ENCODE measurements around the gene TPM2. TPM values are rescaled to one million over a fixed set of nuclear protein-coding genes. Genes with fewer than 3 reads are reported as not detected.
A peak's percentile ranks its signal among the peaks of the same experiment; 100 is the strongest.

The TPM2 gene
- total RNA-seq, 1 donor from 2014 or later, result 3.8 TPM

- Mint-ChIP-seq H3K9me3 (peaks cover 13% of the 10 kb centered on the region), H3K4me1 (peaks cover 28% of the 10 kb centered on the region), H3K36me3 (ENCODE audit: low read depth) (no peaks in the 10 kb centered on the region), H3K27ac (no peak overlapping the region), H3K27me3 (peaks cover 7% of the 10 kb centered on the region), H3K4me3 (no peak overlapping the region)
- DNase-seq, result no peak
- intact Hi-C loops (cut with micrococcal nuclease), result no loop called here
Observed at GRCh38 chr9:35667939-35668338, 21.8 kb downstream of the TPM2 start.

GRCh38 chr9:35666549-35666948, 23.2 kb downstream of the TPM2 start:
- Mint-ChIP-seq H3K9me3 (peaks cover 13% of the 10 kb centered on the region), H3K36me3 (ENCODE audit: low read depth) (peaks cover 10% of the 10 kb centered on the region), H3K4me3 (no peak overlapping the region), H3K27ac (no peak overlapping the region), H3K27me3 (peaks cover 2% of the 10 kb centered on the region), H3K4me1 (peaks cover 40% of the 10 kb centered on the region)
- intact Hi-C loops (cut with micrococcal nuclease), result no loop called here
- DNase-seq, result no peak

GRCh38 chr9:35666045-35666444, 23.7 kb downstream of the TPM2 start:
- peaks cover 43% of the 10 kb centered on the region for H3K4me1 Mint-ChIP-seq
- H3K27me3 Mint-ChIP-seq, result peaks cover 2% of the 10 kb centered on the region
- peaks cover 12% of the 10 kb centered on the region for H3K36me3 Mint-ChIP-seq (ENCODE audit: low read depth)
- intact Hi-C loops (cut with micrococcal nuclease), result no loop called here
- no peak for DNase-seq
- H3K9me3 Mint-ChIP-seq, result peaks cover 13% of the 10 kb centered on the region
- H3K27ac Mint-ChIP-seq, result peak overlapping the region; percentile 15
- peak overlapping the region; percentile 94 for H3K4me3 Mint-ChIP-seq

GRCh38 chr9:35665471-35665818, 24.3 kb downstream of the TPM2 start:
- intact Hi-C loops (cut with micrococcal nuclease), result no loop called here
- Mint-ChIP-seq H3K4me1 (peaks cover 49% of the 10 kb centered on the region), H3K9me3 (peaks cover 13% of the 10 kb centered on the region)

GRCh38 chr9:35664531-35665470, 24.9 kb downstream of the TPM2 start, which contains the start of gene ARHGEF39:
ARHGEF39 (minus strand) TSS chr9:35665195; CDS start chr9:35665169, 26 bp downstream.
- intact Hi-C loops (cut with micrococcal nuclease), result no loop called here
- Mint-ChIP-seq H3K27ac (peak within 1 kb of the TSS; percentile 85), H3K4me3 (peak within 1 kb of the TSS; percentile 94), H3K36me3 (ENCODE audit: low read depth) (peaks cover 24% of the 10 kb centered on the region), H3K4me1 (peaks cover 55% of the 10 kb centered on the region), H3K9me3 (peaks cover 13% of the 10 kb centered on the region), H3K27me3 (no peaks in the 10 kb centered on the region)
- DNase-seq, result peak; percentile 95

More at GRCh38 chr9:35665471-35665818, 24.3 kb downstream of the TPM2 start:
- Mint-ChIP-seq H3K27me3 (peaks cover 1% of the 10 kb centered on the region), H3K4me3 (peak overlapping the region; percentile 94), H3K36me3 (ENCODE audit: low read depth) (peaks cover 18% of the 10 kb centered on the region), H3K27ac (peak overlapping the region; percentile 85)
- no peak for DNase-seq

- Mint-ChIP-seq H3K27ac (peak overlapping the region; percentile 68), H3K4me3 (peak overlapping the region; percentile 52), H3K9me3 (peaks cover 5% of the 10 kb centered on the region), H3K4me1 (peaks cover 70% of the 10 kb centered on the region), H3K27me3 (peaks cover 4% of the 10 kb centered on the region), H3K36me3 (ENCODE audit: low read depth) (peaks cover 35% of the 10 kb centered on the region)
- intact Hi-C loops (cut with micrococcal nuclease), result no loop called here
- DNase-seq, result no peak
Observed at GRCh38 chr9:35662437-35662836, 27.3 kb downstream of the TPM2 start.

- Mint-ChIP-seq H3K27me3 (peaks cover 7% of the 10 kb centered on the region), H3K4me1 (peaks cover 76% of the 10 kb centered on the region), H3K4me3 (peak overlapping the region; percentile 52), H3K9me3 (peaks cover 4% of the 10 kb centered on the region), H3K36me3 (ENCODE audit: low read depth) (peaks cover 35% of the 10 kb centered on the region), H3K27ac (peak overlapping the region; percentile 68)
- intact Hi-C loops (cut with micrococcal nuclease), result no loop called here
- peak; percentile 72 for DNase-seq
Observed at GRCh38 chr9:35661756-35662350, 27.9 kb downstream of the TPM2 start.

GRCh38 chr9:35660966-35661415, 28.7 kb downstream of the TPM2 start:
- intact Hi-C loops (cut with micrococcal nuclease), result no loop called here
- peaks cover 7% of the 10 kb centered on the region for H3K27me3 Mint-ChIP-seq
- peaks cover 35% of the 10 kb centered on the region for H3K36me3 Mint-ChIP-seq (ENCODE audit: low read depth)
- H3K4me1 Mint-ChIP-seq, result peaks cover 77% of the 10 kb centered on the region
- H3K9me3 Mint-ChIP-seq, result peaks cover 4% of the 10 kb centered on the region
- H3K4me3 Mint-ChIP-seq, result peak overlapping the region; percentile 28
- H3K27ac Mint-ChIP-seq, result no peak overlapping the region
- DNase-seq, result no peak

GRCh38 chr9:35659340-35659739, 30.4 kb downstream of the TPM2 start:
- peaks cover 35% of the 10 kb centered on the region for H3K36me3 Mint-ChIP-seq (ENCODE audit: low read depth)
- H3K27ac Mint-ChIP-seq, result peak overlapping the region; percentile 99
- H3K4me1 Mint-ChIP-seq, result peaks cover 72% of the 10 kb centered on the region
- peaks cover 7% of the 10 kb centered on the region for H3K27me3 Mint-ChIP-seq
- H3K9me3 Mint-ChIP-seq, result peaks cover 4% of the 10 kb centered on the region
- intact Hi-C loops (cut with micrococcal nuclease), result loop anchor here (2.0 to 5.0 kb wide), 2 partner anchors 31 to 153 kb away; partner anchors contain the start of gene SPAG8
- DNase-seq, result no peak
- peak overlapping the region; percentile 92 for H3K4me3 Mint-ChIP-seq

GRCh38 chr9:35658968-35659220, 30.8 kb downstream of the TPM2 start:
- Mint-ChIP-seq H3K4me1 (peaks cover 68% of the 10 kb centered on the region), H3K4me3 (peak overlapping the region; percentile 92), H3K27me3 (peaks cover 7% of the 10 kb centered on the region), H3K9me3 (peaks cover 4% of the 10 kb centered on the region), H3K27ac (peak overlapping the region; percentile 99), H3K36me3 (ENCODE audit: low read depth) (peaks cover 35% of the 10 kb centered on the region)
- intact Hi-C loops (cut with micrococcal nuclease), result loop anchor here (1.0 to 5.0 kb wide), 3 partner anchors 32 to 153 kb away; partner anchors contain the start of genes CREB3, SPAG8 and TLN1
- DNase-seq, result no peak

GRCh38 chr9:35658137-35658967, 31.4 kb downstream of the TPM2 start, which contains the start of gene CCDC107:
CCDC107 (plus strand) TSS chr9:35658292; CDS start chr9:35658380, 88 bp downstream.
- DNase-seq, result peak; percentile 96
- Mint-ChIP-seq H3K27ac (peak within 1 kb of the TSS; percentile 99), H3K27me3 (peaks cover 7% of the 10 kb centered on the region), H3K4me3 (peak within 1 kb of the TSS; percentile 92), H3K9me3 (peaks cover 4% of the 10 kb centered on the region), H3K36me3 (ENCODE audit: low read depth) (peaks cover 35% of the 10 kb centered on the region), H3K4me1 (peaks cover 63% of the 10 kb centered on the region)
- intact Hi-C loops (cut with micrococcal nuclease), result loop anchor here (1.0 to 5.0 kb wide), 3 partner anchors 32 to 154 kb away; partner anchors contain the start of genes CREB3, SPAG8 and TLN1

- H3K27ac Mint-ChIP-seq, result peak within 1 kb of the TSS; percentile 99
- DNase-seq, result peak; percentile 96
- peaks cover 34% of the 10 kb centered on the region for H3K36me3 Mint-ChIP-seq (ENCODE audit: low read depth)
- peaks cover 4% of the 10 kb centered on the region for H3K9me3 Mint-ChIP-seq
- H3K4me3 Mint-ChIP-seq, result peak within 1 kb of the TSS; percentile 92
- H3K4me1 Mint-ChIP-seq, result peaks cover 58% of the 10 kb centered on the region
- intact Hi-C loops (cut with micrococcal nuclease), result loop anchor here (1.0 to 5.0 kb wide), 5 partner anchors 10 to 155 kb away; partner anchors contain the start of genes CREB3, SPAG8, TESK1 and TLN1
- H3K27me3 Mint-ChIP-seq, result peaks cover 7% of the 10 kb centered on the region
Observed at GRCh38 chr9:35657546-35658136, 32.1 kb downstream of the TPM2 start, which contains the start of gene RMRP. RMRP (minus strand) TSS chr9:35658019.

Measured in activated CD4-positive, alpha-beta T cell treated with anti-CD3 and anti-CD28 coated beads, Interleukin-2, amount 10 ng/mL, durations not matched to agents 24 days and 14 days (primary cell).